DMS 273 treated with DMSO at 0.1 percent for 48 hours (cell line): ENCODE measurements around the gene SETD1B.

ENCODE experiments used
- DNase-seq: peaks from one replicate; lab custom pipeline; 2025; lab: John Stamatoyannopoulos, UW

The SETD1B gene

DNA sequence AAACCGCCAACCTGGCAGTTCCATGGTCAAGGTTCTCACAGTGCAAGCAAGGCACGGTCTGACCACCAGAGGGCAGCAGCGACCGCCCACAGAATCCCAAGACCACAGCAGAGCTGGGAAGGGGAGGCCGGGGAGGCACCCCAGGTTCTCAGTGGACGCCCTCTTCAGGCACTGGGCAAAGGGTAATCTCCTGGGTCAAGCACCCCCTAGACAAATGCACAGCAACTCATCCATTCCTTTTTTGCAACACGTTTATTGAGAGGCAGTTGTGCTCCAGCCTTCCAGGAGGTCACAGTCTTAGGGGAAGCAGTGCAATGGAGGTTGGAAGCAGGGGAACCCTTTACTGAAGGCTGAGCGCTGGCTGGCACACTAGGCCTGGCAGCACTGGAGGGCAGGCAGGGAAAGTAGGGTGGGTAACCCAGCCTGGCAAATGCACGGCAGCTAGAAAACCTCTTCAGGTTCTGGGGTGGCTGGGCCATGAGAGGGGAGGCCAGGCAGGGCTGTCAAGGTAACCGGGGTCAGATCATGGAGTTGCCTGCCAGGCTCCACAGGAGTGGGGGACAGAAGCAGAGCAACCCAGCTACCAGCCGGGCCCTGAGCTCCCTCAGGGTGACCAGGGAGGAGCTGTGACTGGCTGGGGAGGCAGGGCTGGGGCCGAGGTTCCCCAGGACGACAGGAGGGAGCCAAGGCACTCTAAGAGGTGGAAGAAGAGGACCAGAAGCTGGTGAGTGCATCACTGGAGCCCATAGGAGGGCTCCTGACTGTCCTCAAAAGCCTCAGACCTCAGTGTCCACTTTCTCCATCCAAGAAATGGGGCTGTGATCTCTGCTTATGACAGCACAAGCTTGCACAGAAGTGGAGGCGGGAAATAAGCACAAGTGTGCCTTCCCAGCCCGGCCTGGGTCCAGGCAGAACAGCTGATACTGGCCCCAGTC, 8.5 kb upstream of the SETD1B start:
- DNase-seq, result no peak

DNA sequence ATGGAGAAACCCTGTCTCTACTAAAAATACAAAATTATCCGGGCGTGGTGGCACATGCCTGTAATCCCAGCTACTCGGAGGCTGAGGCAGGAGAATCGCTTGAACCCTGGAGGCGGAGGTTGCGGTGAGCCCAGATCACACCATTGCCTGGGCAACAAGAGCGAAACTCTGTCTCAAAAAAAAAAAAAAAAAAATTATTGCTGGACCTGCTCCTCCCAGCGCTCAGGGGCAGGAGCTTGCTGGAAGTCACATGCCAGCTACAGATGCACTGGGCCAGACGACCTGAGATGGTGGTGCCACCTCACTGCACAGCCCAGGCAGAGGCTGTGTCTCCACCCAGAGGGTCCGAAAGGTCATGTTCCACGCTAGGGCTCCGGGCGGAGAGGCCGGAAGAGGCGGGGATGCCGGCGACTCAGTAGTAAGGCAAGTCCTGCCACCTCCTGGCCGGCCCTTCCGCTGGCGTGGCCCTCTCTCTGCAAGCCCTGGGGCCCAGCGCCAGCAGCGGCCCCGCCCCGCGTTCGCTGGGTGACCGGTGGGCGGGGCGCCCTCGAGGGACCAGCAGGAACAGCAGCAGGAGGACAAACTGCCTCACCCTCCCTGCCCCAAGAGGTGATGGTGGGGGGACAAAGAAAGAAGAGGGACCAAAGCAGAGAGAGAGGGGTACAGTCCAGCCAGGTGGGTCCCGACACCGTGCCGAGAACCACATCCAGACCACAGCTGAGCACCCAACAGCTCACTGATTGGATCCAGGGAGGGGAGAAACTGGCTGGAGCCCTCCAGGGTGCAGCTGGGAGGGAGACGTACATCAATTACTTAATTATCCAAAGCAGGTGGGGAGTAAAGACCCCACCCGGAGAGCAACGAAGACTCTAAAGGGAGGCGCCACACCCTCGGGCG, 6.7 kb upstream of the SETD1B start:
- no peak for DNase-seq

DNA sequence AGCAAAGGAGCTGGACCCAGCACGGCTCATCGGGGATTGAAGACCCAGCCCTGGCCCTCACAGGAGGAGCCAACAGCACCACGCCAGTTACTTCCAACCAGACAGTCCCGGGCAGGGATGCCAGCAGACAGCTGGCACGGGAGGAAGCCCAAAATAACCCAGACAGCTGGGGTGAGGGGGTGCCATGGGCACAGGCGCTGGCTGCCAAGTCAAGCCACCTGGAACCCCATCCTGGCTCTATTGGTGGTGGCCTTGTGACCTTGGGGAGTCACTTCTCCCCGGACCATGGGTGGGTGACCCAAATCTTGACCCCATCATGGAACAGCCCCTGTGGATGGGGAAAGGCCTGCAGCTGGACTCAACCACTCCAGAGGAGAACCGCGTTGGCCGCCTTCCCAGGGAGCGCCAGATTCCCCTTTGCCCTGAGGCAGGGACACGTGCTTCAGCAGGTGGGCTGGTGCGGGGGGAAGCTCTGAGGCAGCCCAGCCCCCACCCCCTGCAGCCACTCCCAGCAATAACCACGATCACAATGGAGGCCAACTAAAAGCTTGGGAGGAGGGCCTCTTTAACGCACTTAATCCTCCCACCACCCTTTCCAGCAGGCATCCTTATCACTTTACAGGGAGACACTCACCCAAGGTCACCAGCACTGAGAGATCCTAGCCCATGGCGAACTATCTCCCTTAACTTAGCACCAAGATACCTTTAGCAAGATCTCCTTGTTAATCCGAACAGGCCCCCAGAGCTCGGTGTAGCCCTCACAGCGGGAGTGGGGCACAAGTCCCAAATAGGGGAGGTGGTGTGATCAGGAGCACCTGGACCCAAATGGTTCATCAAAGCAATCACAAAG, 5.6 kb upstream of the SETD1B start:
- DNase-seq, result peak; percentile 75

DNA sequence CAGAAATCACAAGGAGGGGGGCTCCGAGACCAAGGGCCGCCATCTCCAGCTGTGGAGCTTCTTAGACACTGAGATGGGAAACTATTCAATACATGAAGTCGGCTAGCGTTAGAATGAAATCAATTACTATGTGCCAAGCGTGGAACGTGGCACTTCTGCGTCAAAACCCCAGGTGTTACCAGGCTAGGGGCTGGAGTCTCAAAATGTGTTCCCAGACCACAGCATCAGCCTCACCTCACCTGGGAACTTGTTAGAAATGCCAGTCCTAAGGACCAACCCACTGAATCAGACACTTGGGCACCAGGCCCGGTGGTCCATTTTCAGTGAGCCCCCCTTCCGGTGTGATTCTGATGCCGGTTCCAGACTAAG, 5.0 kb upstream of the SETD1B start:
- no peak for DNase-seq

DNA sequence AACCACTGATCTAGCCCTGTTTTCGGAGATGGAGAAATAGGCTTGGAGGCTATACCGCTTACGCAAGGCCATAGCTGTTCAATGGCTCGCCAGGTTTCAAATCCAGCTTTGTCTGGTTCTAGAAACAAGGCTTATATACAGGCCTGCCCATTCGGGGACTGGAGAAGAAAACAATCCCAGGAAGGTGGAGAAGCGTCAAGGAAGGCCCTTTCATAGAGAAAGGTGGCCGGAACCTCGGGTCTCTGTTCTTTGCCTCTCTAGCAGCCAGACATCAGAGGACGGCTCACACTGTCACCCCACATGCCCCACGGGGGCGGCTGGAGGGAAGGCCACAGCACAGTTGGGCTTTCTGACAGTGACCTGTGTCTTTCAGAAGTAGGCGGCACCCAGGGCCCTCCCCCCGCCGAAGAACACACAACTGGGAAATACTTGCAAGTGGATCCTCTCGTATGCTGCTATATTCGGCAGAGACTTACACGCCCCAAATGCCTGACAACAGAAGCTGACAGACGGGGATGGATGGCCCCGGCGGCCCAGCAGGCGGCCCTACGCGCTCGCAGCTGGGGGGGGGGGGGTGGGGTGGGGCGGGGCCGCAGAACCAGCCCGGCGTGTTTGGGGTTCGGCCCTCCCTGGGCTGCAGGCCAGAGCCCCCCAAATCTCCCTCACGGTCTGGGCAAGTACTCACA, 4.5 kb upstream of the SETD1B start:
- DNase-seq, result peak; percentile 30

DNA sequence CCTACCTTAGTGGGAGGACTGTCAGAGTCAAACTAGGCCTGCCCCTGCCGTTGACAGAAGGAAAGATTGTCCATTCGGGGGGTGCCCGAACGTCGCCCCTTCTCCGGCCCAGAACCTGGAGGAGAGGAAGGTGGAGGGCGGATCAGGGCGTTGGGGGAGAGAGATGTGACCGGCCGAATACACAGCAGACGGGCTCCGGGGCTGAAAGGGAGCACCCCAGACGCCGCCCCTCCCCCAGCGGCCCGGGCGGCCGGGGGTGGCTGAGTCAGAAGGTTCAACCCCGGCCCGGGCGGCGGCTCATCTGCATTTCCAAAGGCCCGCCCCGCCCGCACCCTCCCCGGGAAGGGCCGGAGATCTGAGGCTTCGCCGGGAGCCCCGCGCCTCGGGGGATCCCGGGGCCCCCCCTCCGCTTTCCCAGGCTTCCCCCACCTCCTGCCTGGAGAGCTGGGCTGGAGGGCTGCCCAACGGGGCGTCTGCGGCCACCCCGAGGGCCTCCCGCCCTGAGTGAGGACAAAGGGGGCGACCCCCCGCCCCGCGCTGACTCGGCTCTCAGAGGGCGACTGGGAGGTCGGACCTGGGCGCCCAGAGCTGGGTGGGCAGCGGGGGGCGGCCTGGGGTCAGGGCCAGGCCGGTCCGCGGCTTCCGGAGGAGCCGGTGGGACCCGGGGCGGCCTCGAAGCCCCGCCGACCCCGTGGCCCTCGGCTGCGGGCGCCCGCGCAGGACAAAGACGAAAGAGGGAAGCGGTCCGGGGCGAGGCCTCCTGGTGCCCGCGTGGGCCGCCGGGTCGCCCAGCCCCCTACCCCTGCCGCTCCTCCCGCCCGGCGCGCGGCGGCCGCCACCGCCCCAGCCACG, 3.7 kb upstream of the SETD1B start:
- DNase-seq, result no peak

DNA sequence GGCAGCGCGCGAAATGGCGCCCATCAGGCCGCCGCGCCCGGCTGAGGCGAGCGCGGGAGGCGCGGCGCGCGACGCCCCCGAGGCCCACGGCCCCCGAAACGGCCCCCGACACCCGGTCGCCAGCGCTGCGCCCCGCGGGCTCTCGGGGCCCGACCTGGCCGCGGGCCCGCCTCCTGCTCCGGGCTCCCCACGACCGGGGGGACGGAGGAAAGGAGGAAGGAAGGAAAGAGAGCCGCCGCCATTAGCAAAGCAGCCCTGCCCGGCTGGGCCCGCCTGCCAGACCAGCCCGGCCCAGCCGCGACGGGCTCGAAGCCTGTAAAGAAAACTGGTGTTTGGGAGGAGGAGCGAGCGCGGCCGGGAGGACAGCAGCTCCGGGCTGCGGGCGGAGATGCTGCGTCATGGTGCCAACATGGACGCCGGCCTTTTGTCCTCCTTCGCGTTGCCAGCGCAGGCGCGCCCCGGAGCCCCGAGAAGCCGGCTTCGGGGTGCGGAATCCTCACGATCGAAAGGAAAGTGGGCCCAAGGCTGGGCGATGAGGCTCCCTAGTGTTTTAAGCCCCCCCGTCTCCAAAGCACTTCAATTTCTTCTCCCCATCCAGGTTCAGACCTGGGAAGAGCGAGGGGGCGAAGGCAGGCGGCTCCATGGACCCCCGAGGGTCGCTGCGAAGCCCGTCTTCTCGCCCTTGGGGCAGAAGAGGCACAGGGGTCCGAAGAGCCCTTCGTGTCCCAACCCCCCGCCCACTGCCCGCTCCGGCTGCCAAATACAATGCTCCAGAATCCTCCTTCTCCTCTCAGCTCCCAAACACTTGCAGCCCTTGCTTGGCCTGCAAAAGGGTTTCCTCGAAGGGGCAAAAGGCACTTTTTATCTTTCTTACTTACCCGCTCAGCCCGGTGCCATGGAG, 2.9 kb upstream of the SETD1B start:
- DNase-seq, result no peak

DNA sequence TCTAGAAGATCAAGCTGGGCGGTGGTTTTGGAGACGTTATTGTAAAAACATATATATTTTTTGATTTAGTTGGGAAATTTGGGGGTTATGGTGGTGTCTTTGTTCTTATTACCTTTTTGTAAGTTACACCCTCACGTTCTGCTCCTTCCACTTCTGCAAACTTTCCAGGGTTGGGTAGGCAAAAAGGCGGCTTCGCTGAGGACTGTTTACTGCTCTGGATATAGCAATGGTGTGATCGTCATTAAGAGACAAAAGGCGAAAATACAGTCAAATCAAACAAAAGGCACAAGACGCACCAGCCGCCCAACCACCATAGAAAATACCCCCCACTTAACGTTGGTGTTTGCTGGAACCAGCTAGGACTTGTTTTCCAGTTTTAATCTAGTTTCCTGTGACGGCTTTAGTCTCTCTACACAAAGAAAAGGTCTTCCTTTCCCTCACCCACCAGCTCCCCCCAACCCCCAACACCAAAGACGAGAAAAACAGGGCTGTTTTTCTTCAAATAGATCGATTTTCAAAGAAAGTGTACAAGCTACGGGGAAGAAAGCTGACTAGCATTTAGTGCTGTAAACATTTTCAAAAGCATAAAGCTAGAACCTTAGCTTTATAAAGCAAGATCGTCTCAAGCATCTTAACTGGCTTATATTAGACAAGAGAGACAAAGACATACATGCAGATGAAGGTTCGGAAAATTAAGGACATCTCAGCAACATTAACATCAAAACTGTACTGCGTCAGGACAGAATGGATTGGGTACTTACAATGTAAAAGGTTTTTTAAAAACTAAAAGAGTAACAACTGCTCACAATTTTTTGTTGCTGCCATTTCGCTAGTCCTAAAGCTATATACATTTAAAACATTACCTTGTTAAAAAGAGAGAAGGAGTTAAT, 2.0 kb upstream of the SETD1B start:
- no peak for DNase-seq

DNA sequence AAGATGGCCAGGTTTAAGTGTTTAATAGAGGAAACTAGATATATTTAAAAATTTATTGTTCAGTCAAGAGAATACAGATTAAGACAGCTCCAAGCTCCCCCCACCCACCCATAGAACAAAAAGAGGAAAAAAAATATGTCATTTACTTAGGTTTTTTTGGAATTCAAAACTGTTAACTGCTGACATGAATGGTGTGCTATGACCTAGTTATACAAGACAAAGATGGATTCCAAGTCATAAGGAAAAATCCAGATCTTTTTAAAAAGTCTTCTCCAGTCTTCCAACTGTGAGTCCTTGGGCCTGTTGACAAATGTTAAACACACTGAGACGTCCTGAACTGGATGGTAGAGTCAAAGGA, 1.3 kb upstream of the SETD1B start:
- no peak for DNase-seq

DNA sequence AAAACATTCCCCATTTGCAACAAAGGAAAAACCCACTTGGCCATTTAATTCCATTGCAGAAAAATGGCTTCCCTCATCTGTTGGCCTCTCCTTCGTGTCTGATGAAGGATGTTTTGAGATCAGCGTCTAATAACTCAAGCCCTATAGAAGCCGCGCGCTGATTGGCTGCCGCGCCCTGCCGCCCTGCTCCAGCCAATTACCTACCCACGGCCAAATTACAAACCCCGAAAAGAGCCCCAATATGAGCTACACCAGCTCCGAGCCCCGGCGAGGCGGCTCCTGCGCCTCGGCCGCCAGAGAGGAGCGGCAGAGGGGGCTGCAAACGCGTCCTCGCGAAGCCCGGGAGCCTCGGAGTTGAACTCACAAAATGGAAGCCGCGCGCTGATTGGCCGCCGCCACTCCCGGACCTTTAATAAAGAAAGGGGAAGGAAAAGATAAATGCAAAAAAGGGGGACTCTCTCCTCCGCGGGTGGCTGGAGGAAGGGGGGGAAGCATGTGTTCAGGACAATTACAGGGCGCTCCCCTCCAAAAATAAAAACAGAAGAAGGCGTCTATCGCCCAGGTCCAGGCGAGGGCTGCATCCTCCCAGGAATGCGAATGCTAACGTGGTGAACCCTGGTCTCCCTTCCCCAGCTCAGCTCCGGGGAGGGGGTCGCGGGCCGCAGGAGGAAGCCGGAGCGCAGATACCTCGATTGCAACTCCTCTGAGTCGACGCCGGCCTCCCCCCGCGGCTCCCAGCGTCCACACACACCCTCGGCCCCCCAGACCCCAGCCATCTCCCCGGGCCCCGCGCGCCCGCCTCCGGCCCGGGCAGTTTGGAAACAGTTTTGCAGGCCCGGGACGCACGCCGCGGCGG, 738 bp upstream of the SETD1B start:
- DNase-seq, result peak; percentile 83

DNA sequence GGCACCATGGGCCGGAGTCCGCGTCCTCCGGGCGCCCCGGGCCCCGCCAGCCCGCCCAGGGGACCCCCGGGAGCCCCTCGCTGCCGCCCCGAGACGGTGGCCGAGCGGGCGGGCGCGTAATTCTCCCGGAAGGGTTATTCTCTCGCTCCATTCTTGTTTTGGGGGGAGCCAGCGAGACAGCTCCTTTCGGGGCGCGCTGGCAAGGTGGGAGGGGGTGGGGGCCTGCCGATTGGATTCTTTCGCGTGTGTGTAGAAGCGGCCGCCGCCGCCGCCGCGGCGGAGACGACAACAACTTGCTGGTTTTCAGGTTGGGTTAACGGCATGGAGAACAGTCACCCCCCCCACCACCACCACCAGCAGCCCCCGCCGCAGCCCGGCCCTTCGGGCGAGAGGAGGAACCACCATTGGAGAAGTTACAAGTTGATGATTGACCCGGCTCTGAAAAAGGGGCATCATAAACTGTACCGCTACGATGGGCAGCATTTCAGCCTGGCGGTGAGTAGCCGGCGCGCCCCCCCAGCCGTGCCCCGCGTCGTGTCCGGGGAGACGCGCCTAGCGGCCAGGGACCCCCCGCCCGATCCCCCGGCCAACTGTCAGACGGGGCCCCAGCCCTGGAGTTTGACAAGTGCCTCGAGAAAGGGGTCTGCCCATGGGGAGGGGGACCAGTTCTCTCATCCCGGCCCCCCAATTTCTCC, 755 bp downstream of the SETD1B start:
- no peak for DNase-seq

DNA sequence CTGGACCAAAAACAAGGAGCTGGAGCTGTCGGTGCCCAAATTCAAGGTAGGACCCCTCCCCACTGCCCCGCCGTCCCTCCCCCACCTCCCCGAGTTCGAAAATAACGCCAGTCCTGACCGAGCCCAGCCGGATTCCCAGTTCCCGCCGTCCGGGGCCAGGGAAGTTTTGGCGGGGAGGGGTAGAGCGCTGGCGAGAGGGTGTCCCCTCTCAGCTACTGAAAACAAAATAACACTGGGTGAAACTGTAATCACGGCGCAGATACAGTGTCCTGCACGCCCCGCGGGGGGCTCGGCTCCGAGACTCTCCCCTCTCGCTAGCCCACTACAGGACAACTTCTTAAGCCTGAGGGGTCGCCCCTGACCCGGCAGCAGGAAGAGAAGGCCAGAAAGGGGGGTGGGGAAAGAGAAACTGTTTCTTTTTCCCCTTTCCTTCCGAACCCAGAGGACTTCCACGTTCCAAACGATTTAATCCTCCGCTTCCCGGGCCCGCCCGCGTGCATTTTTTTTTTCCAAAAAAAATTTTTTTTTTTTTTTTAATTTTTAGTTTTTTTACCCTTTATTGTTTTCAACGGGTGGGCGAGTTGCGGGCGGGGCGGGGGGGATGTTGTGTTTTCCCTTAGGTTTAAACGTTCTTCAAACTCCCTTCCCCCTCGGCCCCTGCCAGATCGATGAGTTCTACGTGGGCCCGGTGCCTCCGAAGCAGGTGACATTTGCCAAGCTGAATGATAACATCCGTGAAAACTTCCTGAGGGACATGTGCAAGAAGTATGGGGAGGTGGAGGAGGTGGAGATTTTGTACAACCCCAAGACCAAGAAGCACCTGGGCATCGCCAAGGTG, 1.6 kb downstream of the SETD1B start:
- DNase-seq, result no peak

DNA sequence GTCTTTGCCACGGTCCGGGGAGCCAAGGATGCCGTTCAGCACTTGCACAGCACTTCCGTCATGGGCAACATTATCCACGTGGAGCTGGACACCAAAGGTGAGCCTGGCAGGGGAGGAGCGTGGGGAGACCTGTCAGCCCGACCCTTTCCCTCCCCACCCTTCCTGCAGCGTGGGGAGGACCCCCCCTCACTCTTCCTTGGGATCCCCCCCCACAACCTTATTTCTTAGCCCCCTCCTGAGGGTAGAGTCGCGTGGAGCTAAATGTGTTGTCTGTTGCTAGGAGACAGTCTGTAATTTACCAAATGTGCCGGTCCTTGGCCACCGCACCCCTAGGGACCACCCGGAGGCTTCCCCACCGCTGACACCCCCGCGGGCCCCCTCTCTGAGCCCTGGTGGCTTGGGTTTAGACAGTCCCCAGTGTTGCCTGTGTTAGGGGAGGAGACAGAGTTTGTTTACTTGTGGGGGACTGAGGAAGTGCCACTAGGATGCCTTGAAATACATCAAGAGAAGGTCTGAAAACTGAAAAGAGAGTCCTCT, 2.3 kb downstream of the SETD1B start:
- no peak for DNase-seq

DNA sequence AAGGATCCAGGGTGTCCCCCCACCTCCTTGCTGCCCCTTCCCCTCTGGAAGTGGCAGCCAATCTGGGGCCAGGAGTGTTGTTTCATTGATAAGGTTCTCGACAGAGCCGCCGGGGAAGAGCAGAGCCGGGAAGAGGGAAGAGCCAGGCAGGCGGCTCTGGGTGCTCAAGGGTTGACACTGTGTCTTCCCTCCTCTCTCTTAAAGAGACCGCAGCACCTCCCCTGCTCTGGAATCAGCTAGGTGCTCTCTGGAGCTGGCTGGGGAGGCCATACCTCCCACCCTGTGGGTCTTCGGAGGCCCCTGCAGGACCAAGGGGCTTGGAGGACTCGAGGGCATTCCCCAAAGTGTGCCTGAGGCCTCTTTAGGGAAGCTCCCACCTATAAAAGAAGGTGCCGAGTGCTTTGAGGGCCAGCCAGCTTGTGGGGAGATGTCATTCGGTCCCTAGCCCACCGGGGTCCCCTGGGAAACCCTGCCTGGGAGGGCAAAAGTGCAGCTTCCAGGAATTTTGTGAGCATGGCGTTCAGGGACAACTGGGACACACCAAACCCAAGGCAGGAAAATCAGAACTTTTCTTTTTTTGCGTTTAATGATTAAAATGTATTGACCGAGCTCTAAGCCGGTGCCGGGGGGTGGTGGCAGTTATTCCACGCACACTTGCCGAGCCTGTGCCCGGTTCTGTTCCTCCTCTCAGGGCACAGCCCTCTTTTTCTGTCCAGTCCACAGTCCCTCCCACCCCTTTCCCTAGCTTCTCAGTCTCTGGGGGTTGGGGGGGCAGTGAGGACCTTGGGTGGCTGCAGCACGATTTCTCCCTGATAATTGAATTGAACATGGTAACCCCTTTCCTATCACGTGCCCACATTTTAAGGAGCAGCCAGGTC, 3.0 kb downstream of the SETD1B start:
- DNase-seq, result no peak
